ENCODE results near the gene IFNA13. TPM values are rescaled to one million over a fixed set of nuclear protein-coding genes. Genes with fewer than 3 reads are reported as not detected.

The IFNA13 gene
- total and polyA plus RNA-seq, 4 donors = not detected

DNA sequence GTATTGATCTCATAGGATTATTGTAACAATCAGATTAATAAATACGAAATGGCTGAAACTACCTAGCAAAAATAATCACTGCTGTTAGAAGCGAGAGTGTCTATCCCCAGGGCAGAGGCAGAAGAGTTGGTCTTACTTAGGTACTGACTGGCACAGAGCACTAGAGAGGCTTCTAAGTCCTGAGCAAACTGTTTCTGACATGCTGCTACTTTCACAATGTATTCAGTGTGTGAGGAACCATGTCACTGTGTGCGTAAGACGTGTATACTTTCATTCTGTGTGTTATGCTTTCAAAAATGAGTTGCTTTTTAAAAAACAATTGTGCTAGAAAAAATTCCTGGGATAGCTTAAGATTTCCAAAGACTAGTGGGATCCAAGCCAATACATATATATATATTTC, 27.1 kb downstream of the IFNA13 start:
- ATAC-seq (ENCODE audit: insufficient read depth, low FRiP score) (no peak), DNase-seq (no peak)
- H3K4me1 ChIP-seq (ENCODE audit: control insufficient read depth in 5 of 5, insufficient read depth in 5 of 5, low read length in 5 of 5) = peaks cover 0 to 2% (median 0%) of the 10 kb centered on the region in 5 donors
- WGBS, 2 donors = 92 to 96% methylated on average over 4 of the region's 4 CpGs
- H3K27ac ChIP-seq (ENCODE audit: low read depth in 1 of 2, low read length in 1 of 2) = no peak overlapping the region
- TF ChIP-seq, protein P1, sequence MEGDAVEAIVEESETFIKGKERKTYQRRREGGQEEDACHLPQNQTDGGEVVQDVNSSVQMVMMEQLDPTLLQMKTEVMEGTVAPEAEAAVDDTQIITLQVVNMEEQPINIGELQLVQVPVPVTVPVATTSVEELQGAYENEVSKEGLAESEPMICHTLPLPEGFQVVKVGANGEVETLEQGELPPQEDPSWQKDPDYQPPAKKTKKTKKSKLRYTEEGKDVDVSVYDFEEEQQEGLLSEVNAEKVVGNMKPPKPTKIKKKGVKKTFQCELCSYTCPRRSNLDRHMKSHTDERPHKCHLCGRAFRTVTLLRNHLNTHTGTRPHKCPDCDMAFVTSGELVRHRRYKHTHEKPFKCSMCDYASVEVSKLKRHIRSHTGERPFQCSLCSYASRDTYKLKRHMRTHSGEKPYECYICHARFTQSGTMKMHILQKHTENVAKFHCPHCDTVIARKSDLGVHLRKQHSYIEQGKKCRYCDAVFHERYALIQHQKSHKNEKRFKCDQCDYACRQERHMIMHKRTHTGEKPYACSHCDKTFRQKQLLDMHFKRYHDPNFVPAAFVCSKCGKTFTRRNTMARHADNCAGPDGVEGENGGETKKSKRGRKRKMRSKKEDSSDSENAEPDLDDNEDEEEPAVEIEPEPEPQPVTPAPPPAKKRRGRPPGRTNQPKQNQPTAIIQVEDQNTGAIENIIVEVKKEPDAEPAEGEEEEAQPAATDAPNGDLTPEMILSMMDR (IDR thresholded peaks at IDR 0.05; ENCODE audit: control extremely low read depth, extremely low read depth) = no peak
- peaks cover 0 to 6% (median 0%) of the 10 kb centered on the region in 4 donors for H3K9me3 ChIP-seq (ENCODE audit: control insufficient read depth in 4 of 4, insufficient read depth in 3 of 4, low read length in 3 of 4)
- H3K36me3 ChIP-seq (ENCODE audit: control insufficient read depth in 4 of 4, insufficient read depth in 4 of 4, low read length in 4 of 4) = no peaks in the 10 kb centered on the region
- peaks cover 0 to 4% (median 0%) of the 10 kb centered on the region in 3 donors for H3K27me3 ChIP-seq (ENCODE audit: control insufficient read depth in 3 of 3, insufficient read depth in 3 of 3, low read length in 2 of 3)
- no peak overlapping the region for H3K9ac ChIP-seq (ENCODE audit: insufficient read depth in 1 of 2, low read length in 2 of 2)
- no peak overlapping the region for H3K4me3 ChIP-seq

- TF ChIP-seq, protein P1 (IDR thresholded peaks at IDR 0.05; ENCODE audit: control extremely low read depth, extremely low read depth) = no peak
- no peak overlapping the region for H3K9ac ChIP-seq (ENCODE audit: insufficient read depth in 1 of 2, low read length in 2 of 2)
- no peaks in the 10 kb centered on the region for H3K9me3 ChIP-seq (ENCODE audit: control insufficient read depth in 4 of 4, insufficient read depth in 3 of 4, low read length in 3 of 4)
- H3K36me3 ChIP-seq (ENCODE audit: control insufficient read depth in 4 of 4, insufficient read depth in 4 of 4, low read length in 4 of 4) = peaks cover 0 to 12% (median 4%) of the 10 kb centered on the region in 4 donors
- no peak for ATAC-seq (ENCODE audit: insufficient read depth, low FRiP score)
- H3K4me3 ChIP-seq = no peak overlapping the region
- H3K4me1 ChIP-seq (ENCODE audit: control insufficient read depth in 5 of 5, insufficient read depth in 5 of 5, low read length in 5 of 5) = peaks cover 4 to 29% (median 17%) of the 10 kb centered on the region in 5 donors
- H3K27ac ChIP-seq (ENCODE audit: low read depth in 1 of 2, low read length in 1 of 2) = no peak overlapping the region
- DNase-seq = no peak
- peaks cover 0 to 4% (median 0%) of the 10 kb centered on the region in 3 donors for H3K27me3 ChIP-seq (ENCODE audit: control insufficient read depth in 3 of 3, insufficient read depth in 3 of 3, low read length in 2 of 3)
Observed at GRCh38 chr9:21336457-21336856, 31.4 kb downstream of the IFNA13 start.

DNA sequence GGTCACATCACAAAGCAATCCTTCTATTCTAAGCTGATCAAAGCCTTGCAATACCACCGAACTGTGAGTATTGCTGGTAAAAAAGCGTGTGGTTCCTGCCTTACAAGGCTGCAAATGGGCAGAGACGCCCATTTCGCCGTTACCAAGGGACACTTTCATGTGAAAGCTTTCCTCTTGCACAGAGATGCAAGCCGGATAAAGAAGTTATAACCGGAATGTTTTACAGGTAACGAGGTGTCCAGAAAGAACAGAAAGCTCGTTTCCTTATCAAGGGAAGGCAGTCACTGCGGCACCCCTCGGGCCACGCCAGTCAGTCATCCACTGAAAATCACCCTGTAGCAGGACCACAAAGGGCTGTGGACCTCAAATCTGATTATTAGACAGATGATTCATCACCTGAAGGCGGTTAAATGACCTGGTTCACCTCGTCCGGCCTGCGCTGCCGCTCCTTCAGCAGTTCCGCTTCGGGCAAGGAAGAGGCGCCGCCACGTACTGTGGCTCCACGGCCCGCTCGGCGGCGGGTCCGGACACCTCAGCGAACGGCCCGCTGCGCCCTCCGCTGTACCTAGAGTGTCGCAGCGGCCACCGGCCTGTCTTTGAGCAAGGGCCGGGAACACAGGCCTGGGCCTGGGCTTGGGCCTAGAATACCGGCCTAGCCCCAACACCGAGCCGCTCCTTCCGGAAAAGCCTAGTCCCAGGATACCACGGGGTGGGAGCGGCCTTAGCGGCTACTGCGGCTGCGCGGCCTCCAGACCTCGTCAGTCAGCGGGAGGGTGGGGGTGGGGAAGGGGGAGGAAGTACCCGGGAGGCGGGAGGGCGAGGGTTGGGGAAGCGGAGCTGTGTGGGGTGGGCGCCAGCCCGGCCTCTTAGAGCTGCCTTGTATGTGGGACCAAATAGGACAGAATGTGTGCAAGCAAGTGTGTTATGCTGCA, 32.9 kb downstream of the IFNA13 start, which contains the start of gene KLHL9:
Gene KLHL9, minus strand, starts transcription at position 704 of the 932 bp plus-strand sequence. Its CDS starts 545 bp downstream, at position 159.
- DNase-seq = peak; percentile 96 to 97 (median 96)
- 0 to 1% methylated on average over 54 to 55 of the region's 55 CpGs for WGBS, 2 donors
- Histone ChIP-seq H3K9me3 (ENCODE audit: control insufficient read depth in 4 of 4, insufficient read depth in 3 of 4, low read length in 3 of 4) (no peaks in the 10 kb centered on the region), H3K9ac (ENCODE audit: insufficient read depth in 1 of 2, low read length in 2 of 2) (peak within 1 kb of the TSS; percentile 99 to 100), H3K27ac (ENCODE audit: low read depth in 1 of 2, low read length in 1 of 2) (peak within 1 kb of the TSS; percentile 95 to 100), H3K4me1 (ENCODE audit: control insufficient read depth in 5 of 5, insufficient read depth in 5 of 5, low read length in 5 of 5) (peaks cover 4 to 30% (median 17%) of the 10 kb centered on the region in 5 donors), H3K36me3 (ENCODE audit: control insufficient read depth in 4 of 4, insufficient read depth in 4 of 4, low read length in 4 of 4) (peaks cover 0 to 12% (median 5%) of the 10 kb centered on the region in 4 donors), H3K27me3 (ENCODE audit: control insufficient read depth in 3 of 3, insufficient read depth in 3 of 3, low read length in 2 of 3) (peaks cover 0 to 4% (median 0%) of the 10 kb centered on the region in 3 donors), H3K4me3 (peak within 1 kb of the TSS; percentile 92)
- ATAC-seq (ENCODE audit: insufficient read depth, low FRiP score) = peak; percentile 98
- TF ChIP-seq, protein P1 (IDR thresholded peaks at IDR 0.05; ENCODE audit: control extremely low read depth, extremely low read depth) = no peak

Measured in lung (tissue), 12 donors.